ENCODE data around the gene TPCN2.

TPCN2 gene

GRCh38 chr11:69171476-69172240 is 122.9 kb downstream of the TPCN2 start:
- DNase-seq, result no peak

DNA sequence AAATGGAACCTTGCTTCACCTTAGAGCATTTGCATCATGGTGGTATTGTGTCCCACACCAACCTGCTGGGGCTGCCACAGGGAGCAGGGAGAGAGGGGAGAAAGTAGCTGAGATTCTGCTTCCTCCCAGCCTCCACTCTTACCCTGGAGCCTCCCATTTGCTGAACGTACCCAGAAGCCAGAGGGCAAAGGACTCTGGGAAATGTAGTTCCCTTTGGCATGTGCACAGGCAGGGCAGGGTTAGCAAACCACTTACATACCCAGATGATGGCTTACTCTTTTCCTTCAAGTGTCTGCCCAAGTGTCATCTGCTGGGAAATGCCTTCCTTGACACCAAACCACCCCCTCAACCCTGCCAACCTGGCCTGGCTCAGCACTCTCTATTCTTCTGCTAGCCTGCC is 123.9 kb downstream of the TPCN2 start:
- DNase-seq, result no peak

DNA sequence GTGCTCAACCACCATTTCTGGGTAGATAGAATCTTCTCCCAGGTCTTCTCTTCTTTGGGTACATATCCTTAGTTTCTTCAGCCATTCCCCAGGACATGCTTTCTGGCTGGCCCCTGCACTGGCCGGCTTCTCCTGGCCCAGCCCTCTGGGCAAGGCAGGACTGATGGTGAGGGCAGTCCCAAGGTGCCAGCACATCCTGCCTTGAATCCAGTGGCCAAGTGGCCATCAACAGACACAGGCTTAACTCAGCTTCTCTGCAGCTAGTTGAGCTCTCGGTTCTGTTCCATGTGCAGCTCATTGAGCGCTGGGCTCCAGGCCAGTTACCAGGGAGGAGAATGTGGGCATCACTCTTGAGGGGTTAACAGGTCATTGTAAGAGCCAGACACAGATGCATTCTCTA is 124.6 kb downstream of the TPCN2 start:
- DNase-seq, result no peak

- DNase-seq, result no peak
Observed at GRCh38 chr11:69173925-69174581, 125.3 kb downstream of the TPCN2 start.

DNA sequence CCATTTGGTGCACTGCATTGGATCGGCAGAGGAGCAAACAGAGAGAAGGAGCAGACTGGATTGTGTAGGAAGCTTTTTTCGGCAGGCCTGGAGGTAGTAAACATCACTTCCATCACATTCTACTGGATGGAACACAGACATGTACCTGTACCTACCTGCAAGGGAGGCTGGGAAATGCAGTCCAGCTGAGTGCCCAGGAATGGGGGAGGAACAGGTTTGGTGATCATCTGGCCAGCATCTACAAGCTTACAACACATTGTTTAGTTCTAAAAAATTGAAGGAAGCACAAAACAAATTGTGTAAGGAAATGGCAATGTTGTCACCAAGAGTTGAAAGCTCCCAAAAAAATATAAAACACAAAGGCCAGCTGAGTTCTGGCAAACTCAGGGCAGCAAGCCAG is 126.1 kb downstream of the TPCN2 start:
- no peak for DNase-seq

DNA sequence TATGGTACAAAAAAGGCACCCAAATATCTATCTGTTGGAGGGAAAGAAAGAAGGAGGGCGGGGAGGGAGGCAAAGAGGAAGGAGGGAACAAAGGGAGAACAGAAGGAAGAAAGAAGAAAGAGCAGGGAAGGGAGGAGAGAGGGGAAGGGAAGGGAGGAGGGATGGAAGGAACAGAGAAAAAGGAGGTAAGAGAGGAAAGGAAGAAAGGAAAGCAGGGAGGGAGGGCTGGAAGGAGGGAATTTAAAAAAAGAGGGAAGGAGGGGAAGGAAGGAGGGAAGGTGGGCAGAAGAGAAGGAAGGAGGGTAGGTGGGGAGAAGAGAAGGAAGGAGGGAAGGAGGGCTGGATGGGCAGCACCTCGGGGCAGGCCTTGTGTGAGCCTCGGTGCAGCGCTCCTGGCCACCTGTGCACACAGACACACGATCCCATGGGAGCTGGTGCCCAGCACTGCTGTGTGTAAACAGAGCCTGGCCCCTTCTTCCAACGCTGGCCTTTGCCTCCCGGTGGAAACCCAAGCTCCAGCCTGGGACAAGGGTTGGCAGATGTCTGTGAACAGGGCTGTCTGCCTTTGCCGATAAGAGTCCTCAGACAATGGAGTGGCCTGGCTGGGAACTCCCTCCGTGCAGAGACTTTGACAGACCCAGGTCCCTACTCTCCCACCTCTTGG is 130.2 kb downstream of the TPCN2 start:
- no peak for DNase-seq

DNA sequence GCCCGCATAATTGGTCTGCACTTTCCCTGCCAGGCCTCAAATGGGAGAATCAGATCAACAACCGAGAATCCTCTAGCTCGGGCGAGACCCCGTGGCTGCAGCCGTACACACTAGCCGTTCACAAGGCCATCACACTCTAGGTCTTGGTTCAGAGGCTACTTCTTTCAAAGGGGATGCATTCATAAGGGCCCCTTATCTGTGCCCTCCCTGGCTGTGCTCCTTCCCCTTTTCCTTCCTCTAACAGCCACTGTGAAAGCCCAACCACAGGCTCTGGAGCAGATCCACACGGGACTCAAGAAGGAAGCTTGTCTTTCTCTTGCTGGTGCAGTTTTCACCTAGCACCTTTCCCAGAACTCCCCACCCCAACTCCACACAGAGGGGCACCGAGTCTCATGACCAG is 131.5 kb downstream of the TPCN2 start:
- DNase-seq, result no peak

GRCh38 chr11:69180726-69181125 is 132.0 kb downstream of the TPCN2 start:
- no peak for DNase-seq

DNA sequence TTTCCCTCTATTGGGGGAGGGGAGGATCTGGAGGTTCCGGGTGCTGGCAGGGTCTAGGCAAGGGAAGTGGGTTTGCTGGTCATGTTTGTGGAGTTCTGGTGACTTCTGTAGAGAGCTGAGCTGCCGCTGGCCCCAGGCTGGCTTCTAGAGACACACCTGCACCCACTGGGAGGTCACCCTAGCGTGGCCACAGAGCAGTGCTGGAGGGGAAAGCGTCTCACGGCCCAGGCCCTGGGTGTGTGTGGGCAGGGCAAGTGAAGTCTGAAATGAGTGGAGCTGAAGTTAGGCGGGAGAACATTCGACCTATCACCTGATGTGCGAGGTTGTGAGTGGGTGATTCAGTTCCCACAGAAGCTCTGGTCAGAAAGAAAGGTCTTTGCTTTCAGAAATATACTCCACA is 134.9 kb downstream of the TPCN2 start:
- no peak for DNase-seq

All from T-helper 9 cell (primary cell).